ENCODE results near the gene JAZF1. TPM values are rescaled to one million over a fixed set of nuclear protein-coding genes. Genes with fewer than 3 reads are reported as not detected.

The JAZF1 gene
- total and polyA plus RNA-seq, 9 donors: 10.4 to 36.0 (median 19.9) TPM

- Histone ChIP-seq H3K27ac (no peak overlapping the region), H3K9me3 (no peaks in the 10 kb centered on the region), H3K36me3 (no peaks in the 10 kb centered on the region), H3K27me3 (no peaks in the 10 kb centered on the region), H3K4me3 (no peak overlapping the region), H3K4me1 (ENCODE audit: insufficient read depth) (no peaks in the 10 kb centered on the region)
- 95 to 98% (median 98%) methylated on average over 2 of the region's 2 CpGs for WGBS, 3 donors
- TF ChIP-seq POLR2A (IDR thresholded peaks at IDR 0.05) (no peak), EP300 (IDR thresholded peaks at IDR 0.05) (no peak)
- TF ChIP-seq, protein P1, sequence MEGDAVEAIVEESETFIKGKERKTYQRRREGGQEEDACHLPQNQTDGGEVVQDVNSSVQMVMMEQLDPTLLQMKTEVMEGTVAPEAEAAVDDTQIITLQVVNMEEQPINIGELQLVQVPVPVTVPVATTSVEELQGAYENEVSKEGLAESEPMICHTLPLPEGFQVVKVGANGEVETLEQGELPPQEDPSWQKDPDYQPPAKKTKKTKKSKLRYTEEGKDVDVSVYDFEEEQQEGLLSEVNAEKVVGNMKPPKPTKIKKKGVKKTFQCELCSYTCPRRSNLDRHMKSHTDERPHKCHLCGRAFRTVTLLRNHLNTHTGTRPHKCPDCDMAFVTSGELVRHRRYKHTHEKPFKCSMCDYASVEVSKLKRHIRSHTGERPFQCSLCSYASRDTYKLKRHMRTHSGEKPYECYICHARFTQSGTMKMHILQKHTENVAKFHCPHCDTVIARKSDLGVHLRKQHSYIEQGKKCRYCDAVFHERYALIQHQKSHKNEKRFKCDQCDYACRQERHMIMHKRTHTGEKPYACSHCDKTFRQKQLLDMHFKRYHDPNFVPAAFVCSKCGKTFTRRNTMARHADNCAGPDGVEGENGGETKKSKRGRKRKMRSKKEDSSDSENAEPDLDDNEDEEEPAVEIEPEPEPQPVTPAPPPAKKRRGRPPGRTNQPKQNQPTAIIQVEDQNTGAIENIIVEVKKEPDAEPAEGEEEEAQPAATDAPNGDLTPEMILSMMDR (IDR thresholded peaks at IDR 0.05): no peak
- intact Hi-C loops (cut with DNase I): no loop called here
- no peak for DNase-seq
These were observed 381.4 kb downstream of the JAZF1 start for GRCh38 chr7:27799212-27799611.

DNA sequence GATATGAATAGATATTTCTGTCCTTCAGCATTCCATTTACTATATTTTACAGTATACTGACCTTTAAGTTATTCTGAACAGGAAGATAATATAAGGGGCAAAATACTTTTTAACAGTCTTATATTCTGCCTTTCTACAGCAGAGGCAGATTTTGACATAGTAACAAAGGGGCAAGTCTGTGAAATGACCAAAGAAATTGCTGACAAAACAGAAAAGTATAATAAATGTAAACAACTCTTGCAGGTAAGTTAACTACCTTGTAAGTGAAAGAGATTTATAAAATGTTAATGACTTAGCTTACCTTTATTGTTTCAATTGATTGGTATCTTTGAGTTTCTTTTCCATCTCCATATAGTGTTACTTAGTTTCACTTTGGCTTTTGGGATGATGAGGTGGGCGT, 384.6 kb downstream of the JAZF1 start:
- Histone ChIP-seq H3K9me3 (no peaks in the 10 kb centered on the region), H3K36me3 (no peaks in the 10 kb centered on the region), H3K27ac (no peak overlapping the region), H3K4me1 (ENCODE audit: insufficient read depth) (no peaks in the 10 kb centered on the region), H3K4me3 (no peak overlapping the region), H3K27me3 (no peaks in the 10 kb centered on the region)
- TF ChIP-seq, protein P1 (IDR thresholded peaks at IDR 0.05): no peak
- TF ChIP-seq EP300 (IDR thresholded peaks at IDR 0.05) (no peak), POLR2A (IDR thresholded peaks at IDR 0.05) (no peak)
- DNase-seq: no peak
- intact Hi-C loops (cut with DNase I): no loop called here
- 93 to 98% (median 98%) methylated on average over 1 of the region's 1 CpG for WGBS, 3 donors

DNA sequence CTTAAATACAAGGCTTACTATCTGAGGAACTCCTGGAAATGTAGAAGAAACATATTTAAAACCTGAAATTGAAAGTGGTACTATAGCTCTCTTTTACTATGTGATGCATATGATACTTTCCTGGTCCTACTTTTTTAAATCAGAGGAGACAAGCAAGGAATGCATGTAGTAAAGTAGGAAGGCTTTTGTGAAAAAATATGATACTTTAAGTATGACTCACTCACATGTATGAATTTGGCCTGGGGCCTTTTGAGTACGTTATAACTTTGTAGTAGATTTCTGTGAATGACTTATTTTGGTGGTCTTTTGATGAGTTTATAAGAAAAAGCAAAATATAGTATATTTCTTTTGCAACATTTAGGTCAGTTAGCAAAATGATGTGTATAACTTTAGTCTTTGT, 386.8 kb downstream of the JAZF1 start:
- Histone ChIP-seq H3K4me1 (ENCODE audit: insufficient read depth) (no peaks in the 10 kb centered on the region), H3K9me3 (no peaks in the 10 kb centered on the region), H3K27ac (no peak overlapping the region), H3K27me3 (no peaks in the 10 kb centered on the region), H3K4me3 (no peak overlapping the region), H3K36me3 (no peaks in the 10 kb centered on the region)
- DNase-seq: no peak
- intact Hi-C loops (cut with DNase I): no loop called here
- 49 to 64% (median 55%) methylated on average over 1 of the region's 1 CpG for WGBS, 3 donors
- TF ChIP-seq EP300 (IDR thresholded peaks at IDR 0.05): no peak

GRCh38 chr7:27788437-27788836, 392.2 kb downstream of the JAZF1 start:
- Histone ChIP-seq H3K9me3 (no peaks in the 10 kb centered on the region), H3K4me3 (no peak overlapping the region), H3K27me3 (no peaks in the 10 kb centered on the region), H3K36me3 (no peaks in the 10 kb centered on the region), H3K27ac (no peak overlapping the region), H3K4me1 (ENCODE audit: insufficient read depth) (no peaks in the 10 kb centered on the region)
- TF ChIP-seq, protein P1 (IDR thresholded peaks at IDR 0.05): no peak
- TF ChIP-seq EP300 (IDR thresholded peaks at IDR 0.05) (no peak), POLR2A (IDR thresholded peaks at IDR 0.05) (no peak)
- no peak for DNase-seq
- intact Hi-C loops (cut with DNase I): no loop called here

DNA sequence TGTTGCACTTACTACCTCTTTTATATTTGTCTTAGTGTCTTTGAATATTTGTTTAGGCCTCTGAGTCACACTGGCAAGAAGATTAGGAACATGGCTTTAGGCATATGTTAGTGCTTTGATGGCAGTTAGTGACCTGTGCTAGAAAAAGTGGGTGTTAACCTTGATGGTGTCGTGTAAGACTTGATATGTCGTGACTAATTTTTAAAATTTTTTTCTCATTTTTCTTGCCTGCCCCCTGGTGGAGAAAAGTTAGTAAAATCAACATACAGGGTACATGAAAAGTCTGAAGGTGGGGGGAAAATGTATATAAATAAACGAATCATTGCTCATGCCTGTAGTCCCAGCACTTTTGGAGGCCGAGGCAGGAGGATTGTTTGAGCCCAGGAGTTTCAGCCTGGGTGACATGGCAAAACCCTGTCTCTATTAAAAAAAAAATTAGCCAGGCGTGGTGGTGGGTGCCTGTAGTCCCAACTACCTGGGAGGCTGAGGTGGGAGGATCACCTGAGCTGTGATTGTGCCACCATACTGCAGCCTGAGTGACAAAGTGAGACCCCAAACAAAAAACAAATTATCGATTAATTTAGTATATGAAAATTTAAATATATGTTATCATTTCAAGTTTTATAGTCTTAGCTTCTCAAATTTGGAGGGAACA, 396.1 kb downstream of the JAZF1 start:
- Histone ChIP-seq H3K4me1 (ENCODE audit: insufficient read depth) (no peaks in the 10 kb centered on the region), H3K27me3 (no peaks in the 10 kb centered on the region), H3K27ac (no peak overlapping the region), H3K36me3 (no peaks in the 10 kb centered on the region), H3K4me3 (no peak overlapping the region), H3K9me3 (no peaks in the 10 kb centered on the region)
- no peak for DNase-seq
- WGBS, 3 donors: 64 to 70% (median 67%) methylated on average over 6 of the region's 6 CpGs
- intact Hi-C loops (cut with DNase I): no loop called here
- TF ChIP-seq, protein P1 (IDR thresholded peaks at IDR 0.05): no peak
- TF ChIP-seq POLR2A (IDR thresholded peaks at IDR 0.05) (no peak), EP300 (IDR thresholded peaks at IDR 0.05) (no peak)
